Kidney (tissue), 14 donors: ENCODE measurements around the gene CMTM4. TPM values are rescaled to one million over a fixed set of nuclear protein-coding genes. Genes with fewer than 3 reads are reported as not detected.

Experiments used
- DNase-seq, 5 donors: peaks; one replicate each; pipeline ENCODE4 v3.0.0-alpha.2; 2013 to 2020
- FAIRE-seq: peaks from 2 replicates; lab custom pipeline; 2012; peaks lifted over from hg19 to GRCh38; lab: Jason Lieb, UNC
- H3K27ac ChIP-seq, 2 donors: one replicate each; pipeline ENCODE4 v1.7.0; 2013; ENCODE audit warnings: low read depth in 2 of 2, low read length in 2 of 2, inconsistent platforms in 1 of 2
- H3K27me3 ChIP-seq: one replicate; pipeline ENCODE4 v1.7.1; 2013; ENCODE audit warnings: low read length, inconsistent platforms; ENCODE audit not compliant: control insufficient read depth, insufficient read depth
- H3K36me3 ChIP-seq, 3 donors: one replicate each; pipeline versions ENCODE4 v1.7.0 to v1.7.1; 2013; ENCODE audit warnings: low read length in 3 of 3, control low read depth in 1 of 3, inconsistent platforms in 1 of 3; ENCODE audit not compliant: insufficient read depth in 3 of 3, control insufficient read depth in 2 of 3
- H3K4me1 ChIP-seq, 3 donors: one replicate each; pipeline versions ENCODE4 v1.7.0 to v1.7.1; 2013; ENCODE audit warnings: low read length in 3 of 3, inconsistent platforms in 1 of 3, low read depth in 1 of 3; ENCODE audit not compliant: control insufficient read depth in 2 of 3, insufficient read depth in 2 of 3
- H3K4me3 ChIP-seq, 3 donors: one replicate each; pipeline versions ENCODE4 v1.7.0 to v1.8.1; 2013; ENCODE audit warnings: low read length in 3 of 3, control low read depth in 1 of 3, inconsistent platforms in 1 of 3
- H3K9ac ChIP-seq, 3 donors: one replicate each; pipeline versions ENCODE4 v1.7.0 to v1.7.1; 2013; ENCODE audit warnings: low read length in 3 of 3, control low read depth in 1 of 3, inconsistent platforms in 1 of 3
- H3K9me3 ChIP-seq, 3 donors: one replicate each; pipeline versions ENCODE4 v1.7.0 to v1.7.1; 2013; ENCODE audit warnings: low read length in 3 of 3, control low read depth in 1 of 3, inconsistent platforms in 1 of 3; ENCODE audit not compliant: control insufficient read depth in 2 of 3, insufficient read depth in 1 of 3
- CTCF ChIP-seq: IDR thresholded peaks from 3 replicates; pipeline ENCODE4 v1.5.1; 2012; ENCODE audit warnings: mild to moderate bottlenecking, moderate library complexity, borderline replicate concordance; ENCODE audit not compliant: insufficient read depth; ENCODE audit errors: extremely low read depth
- intact Hi-C: fragments of 100-400 bp; cut with DNase I; formaldehyde crosslinking; loops from one replicate; pipeline ENCODE4 v1.11.1; 2022
- polyA plus RNA-seq: library from polyadenylated mRNA; stranded (reverse); fragments of 350-450 nt; fragmentation: Illumina TruSeq; extraction: RNeasy Lipid Tissue Mini Kit (QIAGEN cat#74804); gene quantifications from one replicate; pipeline ENCODE4 v1.2.3, GENCODE V29; 2014; ENCODE audit warnings: low read depth, low replicate concordance; ENCODE audit not compliant: insufficient read depth
- total RNA-seq: library from RNA; stranded (reverse); fragmentation: NEBNext Ultra II Directional; extraction: Animal tissue kit (Norgen Biotek cat#: 25700); gene quantifications from one replicate; pipeline ENCODE4 v1.2.1, GENCODE V29; 2021
- donor health status: control.
- donor health status: control.
- donor health status: control.
- donor health status: control.
- donor health status: control.
- donor health status: DM: yes; HTN: yes; CAD: no.
- donor health status: Normal renal cell carcinoma (clear cell type).

The CMTM4 gene
- total and polyA plus RNA-seq, 2 donors from 2014 or later, result 43.2 to 82.2 TPM

DNA sequence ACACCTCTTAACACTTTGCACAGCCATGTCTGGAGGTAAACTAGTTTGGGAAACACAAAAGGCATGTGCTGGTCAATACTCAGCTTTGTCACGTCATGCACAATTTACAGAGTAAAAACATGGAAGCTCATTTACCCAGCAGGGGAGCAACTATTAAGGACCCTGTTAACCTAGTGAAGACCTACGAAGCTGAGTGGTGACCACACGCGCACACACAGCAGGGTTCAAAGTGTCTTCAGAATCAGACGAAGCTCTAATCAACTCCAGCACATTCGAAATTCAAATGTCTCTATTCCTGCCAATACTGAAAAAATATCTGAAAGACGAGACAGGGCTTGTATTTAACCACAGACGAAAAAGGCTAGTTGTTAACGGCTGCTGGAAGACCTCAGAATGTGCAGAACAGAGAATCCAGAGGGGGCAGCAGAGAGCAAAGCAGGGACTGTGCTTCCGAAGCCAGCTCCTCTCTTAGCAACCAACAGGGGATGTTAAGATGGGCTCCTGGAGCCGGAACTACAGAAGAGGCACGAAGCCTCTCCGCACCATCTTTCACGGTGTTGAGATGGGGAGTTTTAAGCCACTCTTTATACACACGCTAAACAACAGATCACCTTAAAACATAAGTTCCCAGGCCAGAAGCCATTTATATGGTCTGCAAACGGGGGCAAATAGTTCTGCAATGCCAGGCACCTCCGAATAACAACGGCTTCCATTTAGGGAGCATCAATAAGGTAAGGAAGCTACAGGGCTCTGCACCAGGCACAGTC, 45.7 kb downstream of the CMTM4 start:
- Histone ChIP-seq H3K9ac (peak overlapping the region in 2 of 3 donors; percentile 10 to 32), H3K27ac (no peak overlapping the region), H3K4me1 (peaks cover 0 to 16% (median 7%) of the 10 kb centered on the region in 3 donors), H3K9me3 (no peaks in the 10 kb centered on the region), H3K4me3 (peak overlapping the region in 2 of 3 donors; percentile 40 to 50), H3K36me3 (no peaks in the 10 kb centered on the region), H3K27me3 (no peaks in the 10 kb centered on the region)
- peak; percentile 95 for TF ChIP-seq CTCF
- FAIRE-seq, result no peak
- DNase-seq, result peak; percentile 82 to 96 (median 90)
- intact Hi-C loops, result no loop called here

DNA sequence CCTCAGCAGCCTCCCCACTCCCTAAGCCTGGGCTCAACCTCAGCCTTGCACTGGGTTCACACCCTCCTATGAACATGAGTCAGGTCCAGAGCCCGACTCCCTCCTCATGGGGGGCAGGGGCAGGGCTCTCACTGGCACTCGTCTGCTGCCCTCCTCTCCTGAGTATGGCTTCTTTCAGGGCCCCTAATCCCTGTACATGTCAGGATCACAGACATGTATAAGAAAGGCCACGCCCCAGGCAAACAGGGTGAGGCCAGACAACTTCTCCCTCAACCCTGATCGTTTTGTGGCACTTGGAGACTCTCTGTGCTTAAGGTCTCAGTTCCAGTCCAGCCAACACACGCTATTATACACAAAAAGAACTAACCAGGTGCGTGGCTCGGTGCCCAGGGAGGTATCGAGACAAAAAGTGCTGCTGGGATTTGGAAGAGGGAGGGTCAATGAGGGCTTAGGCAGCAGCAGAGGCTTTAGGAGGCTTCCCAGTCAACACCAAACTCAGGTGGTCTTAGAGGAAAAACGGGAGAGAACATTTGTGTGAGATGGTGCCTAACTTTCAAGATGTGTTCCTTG, 46.8 kb downstream of the CMTM4 start:
- Histone ChIP-seq H3K36me3 (no peaks in the 10 kb centered on the region), H3K4me1 (peaks cover 0 to 16% (median 7%) of the 10 kb centered on the region in 3 donors), H3K4me3 (no peak overlapping the region), H3K9ac (no peak overlapping the region), H3K9me3 (no peaks in the 10 kb centered on the region), H3K27ac (no peak overlapping the region), H3K27me3 (no peaks in the 10 kb centered on the region)
- FAIRE-seq (no peak), DNase-seq (no peak)
- intact Hi-C loops, result no loop called here
- no peak for TF ChIP-seq CTCF

GRCh38 chr16:66649167-66649566, 47.4 kb downstream of the CMTM4 start:
- Histone ChIP-seq H3K4me1 (peaks cover 0 to 14% (median 7%) of the 10 kb centered on the region in 3 donors), H3K27me3 (no peaks in the 10 kb centered on the region), H3K9ac (no peak overlapping the region), H3K9me3 (no peaks in the 10 kb centered on the region), H3K27ac (no peak overlapping the region), H3K4me3 (no peak overlapping the region), H3K36me3 (no peaks in the 10 kb centered on the region)
- TF ChIP-seq CTCF, result no peak
- intact Hi-C loops, result no loop called here
- DNase-seq (no peak), FAIRE-seq (no peak)
